T-helper 1 cell (primary cell): ENCODE results near the gene STAT5B.
"Not testable (repeated sequence)": the region's sequence is repeated elsewhere in the genome, so short reads cannot be mapped to it uniquely, and the experiment has no call there.

ENCODE experiments used
- DNase-seq, 5 donors: peaks; one replicate each; pipeline ENCODE4 v3.0.0-alpha.2; 2012 to 2020
- total RNA-seq, 4 donors: gene quantifications; one replicate each; lab custom pipeline; 2026; lab: John Stamatoyannopoulos, UW

STAT5B gene
- 382 to 468 (median 450) reads per million in 4 donors for total RNA-seq

GRCh38 chr17:42276359-42276608 is at the start of gene STAT5B:
Gene STAT5B (minus strand): TSS chr17:42276391. CDS start chr17:42232127, 44,264 bp downstream.
- DNase-seq = peak; percentile 41 to 70 (median 46)

DNA sequence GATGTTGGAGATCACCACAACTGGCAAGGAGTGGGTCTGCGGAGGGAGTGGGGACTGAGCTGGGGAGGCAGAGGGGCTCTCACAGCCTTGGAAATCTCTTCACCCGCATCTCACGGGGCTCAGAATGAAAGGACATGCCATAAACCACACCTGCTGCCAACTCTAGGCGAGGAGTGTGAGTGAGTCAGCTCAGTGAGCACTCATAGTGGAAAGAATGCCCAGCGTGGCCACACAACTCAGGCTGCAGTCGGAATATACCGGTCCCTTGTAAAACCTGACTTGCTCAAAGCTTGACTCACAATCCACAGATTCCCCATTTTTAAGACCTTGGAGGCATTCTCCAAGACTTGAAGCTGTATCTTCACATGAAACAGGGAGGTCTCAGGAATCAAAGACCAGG is 48.8 kb upstream of the STAT5B start:
- no peak for DNase-seq

- no peak for DNase-seq
Observed at GRCh38 chr17:42323268-42323773, 47.1 kb upstream of the STAT5B start.

GRCh38 chr17:42322382-42323267 is 46.4 kb upstream of the STAT5B start:
- peak; percentile 88 to 97 (median 90) for DNase-seq

DNA sequence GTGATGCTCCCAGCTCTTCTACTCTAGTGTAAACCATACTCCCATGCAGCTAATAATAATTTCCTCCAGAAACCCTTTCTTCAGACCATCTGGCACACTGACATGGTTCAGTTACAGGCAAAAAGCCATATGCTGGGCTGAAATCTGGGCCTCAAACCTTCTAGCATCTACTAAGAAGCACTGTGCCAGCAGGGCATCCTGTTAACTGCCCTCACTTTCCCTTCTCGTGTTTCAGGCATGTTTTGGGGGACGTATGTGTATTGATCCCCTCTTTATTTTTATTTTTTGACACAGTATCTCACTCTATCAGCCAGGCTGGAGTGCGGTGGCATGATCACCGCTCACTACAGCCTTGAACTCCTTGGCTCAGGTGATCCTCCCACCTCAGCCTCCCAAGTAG is 45.4 kb upstream of the STAT5B start:
- DNase-seq = no peak

DNA sequence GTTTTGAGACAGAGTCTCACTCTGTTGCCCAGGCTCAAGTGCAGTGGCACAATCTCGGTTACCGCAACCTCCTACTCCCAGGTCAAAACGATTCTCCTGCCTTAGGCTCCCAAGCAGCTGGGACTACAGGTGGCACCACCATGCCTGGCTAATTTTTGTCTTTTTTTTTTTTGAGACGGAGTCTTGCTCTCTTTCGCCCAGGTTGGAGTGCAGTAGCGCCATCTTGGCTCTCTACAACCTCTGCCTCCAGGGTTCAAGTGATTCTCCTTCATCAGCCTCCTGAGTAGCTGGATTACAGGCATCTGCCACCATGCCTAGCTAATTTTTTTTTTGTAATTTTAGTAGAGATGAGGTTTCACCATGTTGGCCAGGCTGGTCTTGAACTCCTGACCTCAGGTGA is 41.8 kb upstream of the STAT5B start:
- not testable (repeated sequence) for DNase-seq

- DNase-seq = no peak
Observed at GRCh38 chr17:42317266-42317845, 41.2 kb upstream of the STAT5B start.

- DNase-seq = no peak
Observed at GRCh38 chr17:42316755-42317154, 40.6 kb upstream of the STAT5B start.

DNA sequence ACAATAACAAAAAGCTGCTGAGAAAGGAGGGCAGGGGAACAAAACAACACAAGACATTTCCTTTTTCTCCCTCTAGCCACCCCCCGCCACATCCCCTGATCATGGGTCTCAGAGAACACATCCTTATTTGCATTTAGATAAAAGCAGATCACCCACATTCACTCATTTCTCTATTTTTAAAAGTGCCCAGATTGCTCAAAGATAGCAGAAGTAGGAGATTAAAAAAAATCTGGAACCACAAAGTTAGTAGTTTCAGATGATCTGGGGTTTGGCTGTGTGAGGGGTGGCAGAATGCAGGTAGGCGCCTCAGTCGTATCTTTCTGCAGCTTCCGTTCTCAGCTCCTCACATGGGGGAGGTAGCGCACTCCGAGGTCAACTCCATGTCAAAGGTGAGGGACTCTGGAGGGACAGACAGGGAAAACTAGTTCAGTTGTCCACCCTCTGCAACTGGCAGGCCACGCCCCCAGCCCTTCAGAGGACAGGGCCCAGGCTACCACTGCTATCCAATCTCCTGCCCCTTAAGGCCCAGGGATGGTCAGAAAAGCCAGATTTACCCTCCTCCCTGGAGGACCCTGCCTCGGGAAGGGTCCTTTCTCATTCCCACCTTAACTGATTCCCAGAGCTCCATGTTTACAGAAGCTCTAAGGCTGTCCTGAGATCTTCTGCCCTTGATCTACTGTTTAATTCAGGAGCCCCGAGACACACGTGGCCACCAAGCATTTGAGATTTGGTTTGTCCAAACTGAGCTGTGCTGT is 39.4 kb upstream of the STAT5B start:
- DNase-seq = no peak

DNA sequence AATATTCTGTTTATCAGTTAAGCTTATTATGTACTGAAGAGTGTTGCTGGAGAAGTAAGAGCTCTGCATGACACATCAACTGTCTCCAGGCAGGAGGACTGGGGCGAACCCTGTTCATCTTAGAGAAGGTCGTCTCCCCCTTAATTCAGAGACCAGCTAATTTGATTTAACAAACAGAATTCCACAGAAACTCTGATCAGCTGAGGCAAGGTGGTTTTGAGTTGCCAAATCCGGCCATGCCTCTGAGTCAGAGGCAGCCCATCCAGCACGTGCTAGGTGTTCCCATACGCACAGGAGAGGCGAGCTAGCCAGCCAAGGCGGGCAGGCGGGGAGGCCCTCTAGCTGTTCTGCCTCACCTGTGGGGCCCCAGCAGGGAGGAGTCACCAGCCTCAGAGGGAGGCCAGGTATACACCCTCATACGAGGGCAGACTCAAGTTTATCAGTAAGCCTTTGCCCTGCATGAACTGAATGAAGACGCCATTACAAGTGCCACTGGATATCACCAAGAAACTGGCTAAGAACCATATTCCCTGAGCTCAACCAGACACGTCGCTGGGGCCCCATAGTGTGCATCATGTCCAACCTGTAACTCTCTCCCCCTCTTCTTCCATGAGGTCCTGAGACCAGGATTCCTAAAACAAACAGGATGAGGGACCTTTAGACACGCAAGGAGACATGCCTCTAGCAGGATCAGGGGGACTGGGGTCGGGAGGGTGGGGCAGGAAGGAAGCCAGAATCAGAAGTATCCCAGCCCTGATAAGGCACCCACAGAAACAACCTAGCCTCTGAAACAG is 37.8 kb upstream of the STAT5B start:
- DNase-seq = no peak

- no peak for DNase-seq
Observed at GRCh38 chr17:42313389-42313772, 37.2 kb upstream of the STAT5B start.

GRCh38 chr17:42312285-42313130 is 36.3 kb upstream of the STAT5B start:
- DNase-seq = peak; percentile 53 to 79 (median 70)

DNA sequence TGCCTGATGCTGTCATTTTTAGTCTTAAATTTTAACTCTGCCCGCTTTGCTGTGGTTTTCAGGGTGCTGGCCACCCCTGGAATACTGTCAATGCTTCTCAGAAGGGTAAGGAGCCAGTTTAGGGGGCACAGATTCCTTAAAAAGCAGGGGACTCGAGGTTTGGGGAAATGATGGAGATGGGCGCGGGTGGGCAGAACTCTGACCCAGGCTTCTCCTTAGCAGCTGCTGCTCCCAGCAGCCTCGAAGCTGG is 35.8 kb upstream of the STAT5B start:
- DNase-seq = no peak

- DNase-seq = no peak
Observed at GRCh38 chr17:42311240-42312034, 35.2 kb upstream of the STAT5B start.

DNA sequence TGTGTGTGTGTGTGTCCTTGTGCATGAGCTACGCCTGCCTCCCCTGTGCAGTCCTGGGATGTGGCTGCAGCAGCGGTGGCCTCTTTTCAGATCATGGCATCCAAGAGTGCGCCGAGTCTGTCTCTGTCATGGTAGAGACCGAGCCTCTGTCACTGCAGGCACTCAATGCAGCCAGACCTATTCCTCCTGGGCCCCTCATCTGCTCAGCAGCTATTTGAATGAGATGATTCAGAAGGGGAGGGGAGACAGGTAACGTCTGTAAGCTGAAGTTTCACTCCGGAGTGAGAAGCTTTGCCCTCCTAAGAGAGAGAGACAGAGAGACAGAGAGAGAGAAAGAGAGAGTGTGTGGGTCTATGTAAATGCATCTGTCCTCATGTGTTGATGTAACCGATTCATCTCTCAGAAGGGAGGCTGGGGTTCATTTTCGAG is 34.6 kb upstream of the STAT5B start:
- no peak for DNase-seq

- no peak for DNase-seq
Observed at GRCh38 chr17:42309986-42310786, 34.0 kb upstream of the STAT5B start.

DNA sequence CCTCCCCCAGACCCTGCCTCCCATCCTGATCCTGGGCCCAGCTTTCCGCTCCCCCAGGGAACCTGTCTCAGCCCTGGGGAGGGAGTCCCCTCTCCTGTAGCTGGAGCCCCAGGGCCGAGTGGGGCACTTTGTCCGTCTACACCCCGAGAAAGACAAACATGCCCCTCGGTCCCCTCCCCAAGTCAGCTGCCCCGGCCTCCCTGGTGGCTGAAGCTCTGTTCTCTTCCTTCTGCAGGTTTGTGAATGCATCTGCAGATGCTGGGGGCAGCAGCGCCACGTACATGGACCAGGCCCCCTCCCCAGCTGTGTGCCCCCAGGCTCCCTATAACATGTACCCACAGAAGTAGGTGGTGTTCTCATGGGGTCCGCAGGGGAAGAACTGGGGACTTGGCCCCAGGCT is 33.0 kb upstream of the STAT5B start:
- no peak for DNase-seq

DNA sequence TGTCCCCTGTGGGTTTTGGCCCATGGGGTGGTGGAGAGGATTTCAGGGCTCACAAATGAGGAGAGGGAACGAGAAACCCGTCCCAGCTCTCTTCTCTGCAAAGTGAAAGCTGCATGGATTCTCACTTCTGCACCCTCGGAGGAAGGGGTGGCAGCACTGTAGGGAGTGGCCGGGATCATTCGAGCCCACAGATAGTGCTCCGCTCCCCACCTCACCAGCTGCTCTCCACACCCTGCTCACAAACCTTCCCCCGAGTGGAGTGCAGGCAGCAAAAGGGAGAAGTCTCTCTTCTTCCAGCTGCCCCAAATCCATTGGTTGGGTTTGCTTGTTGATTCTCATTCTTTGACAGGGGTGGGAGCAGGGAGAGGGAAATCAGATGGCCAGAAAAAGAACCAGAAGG is 32.3 kb upstream of the STAT5B start:
- DNase-seq = no peak

- no peak for DNase-seq
Observed at GRCh38 chr17:42307362-42307927, 31.3 kb upstream of the STAT5B start.

GRCh38 chr17:42306385-42306667 is 30.1 kb upstream of the STAT5B start:
- no peak for DNase-seq
